GM11168 (cell line): Measurements from ENCODE around the gene TEAD1.

Source experiments
- in situ Hi-C: fragments of 300-500 bp; cut with MboI; formaldehyde crosslinking; loops from one replicate; pipeline ENCODE4 v1.12.0; 2022; ENCODE audit warnings: low sequenced_read_pairs; ENCODE audit not compliant: unreplicated experiment

TEAD1 gene

DNA sequence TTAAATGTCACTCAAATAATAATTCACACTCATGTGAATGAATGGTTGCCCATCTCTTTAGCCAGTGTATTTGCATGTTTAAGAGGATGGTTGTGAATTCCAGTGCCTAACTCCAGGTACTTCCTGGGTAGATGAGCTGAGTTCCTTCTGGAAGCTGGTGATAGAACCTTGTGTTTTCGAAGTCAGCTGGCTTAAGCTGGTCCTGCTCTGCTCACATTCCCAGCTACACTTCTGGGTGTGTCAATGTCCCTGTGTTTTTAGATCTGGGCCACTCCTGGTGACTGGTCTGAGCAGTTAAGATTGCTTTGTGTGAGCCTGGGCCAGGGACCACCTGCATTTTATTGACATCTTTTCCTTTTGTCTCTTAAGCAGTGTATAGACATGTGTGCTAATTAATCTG, 10.6 kb downstream of the TEAD1 start:
- in situ Hi-C loops = no loop called here

DNA sequence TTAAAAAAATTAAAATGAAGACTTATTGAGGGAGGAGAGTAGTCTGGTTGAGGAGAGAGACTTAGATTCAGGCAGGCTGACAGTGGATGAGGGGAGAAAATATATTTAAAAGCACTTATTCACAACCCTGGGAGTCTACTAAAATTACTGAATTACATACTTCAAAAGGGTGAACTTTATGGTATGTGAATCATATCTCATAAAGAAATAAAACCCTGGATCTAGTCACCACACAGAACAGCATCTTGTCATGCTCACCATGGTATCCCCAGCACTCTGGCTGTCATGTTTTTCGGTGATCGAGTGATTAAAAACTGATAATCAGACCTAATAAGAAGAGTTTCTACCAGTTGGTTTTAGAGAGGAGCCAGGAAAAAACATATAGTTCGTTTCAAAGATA, 11.0 kb downstream of the TEAD1 start:
- in situ Hi-C loops = no loop called here

DNA sequence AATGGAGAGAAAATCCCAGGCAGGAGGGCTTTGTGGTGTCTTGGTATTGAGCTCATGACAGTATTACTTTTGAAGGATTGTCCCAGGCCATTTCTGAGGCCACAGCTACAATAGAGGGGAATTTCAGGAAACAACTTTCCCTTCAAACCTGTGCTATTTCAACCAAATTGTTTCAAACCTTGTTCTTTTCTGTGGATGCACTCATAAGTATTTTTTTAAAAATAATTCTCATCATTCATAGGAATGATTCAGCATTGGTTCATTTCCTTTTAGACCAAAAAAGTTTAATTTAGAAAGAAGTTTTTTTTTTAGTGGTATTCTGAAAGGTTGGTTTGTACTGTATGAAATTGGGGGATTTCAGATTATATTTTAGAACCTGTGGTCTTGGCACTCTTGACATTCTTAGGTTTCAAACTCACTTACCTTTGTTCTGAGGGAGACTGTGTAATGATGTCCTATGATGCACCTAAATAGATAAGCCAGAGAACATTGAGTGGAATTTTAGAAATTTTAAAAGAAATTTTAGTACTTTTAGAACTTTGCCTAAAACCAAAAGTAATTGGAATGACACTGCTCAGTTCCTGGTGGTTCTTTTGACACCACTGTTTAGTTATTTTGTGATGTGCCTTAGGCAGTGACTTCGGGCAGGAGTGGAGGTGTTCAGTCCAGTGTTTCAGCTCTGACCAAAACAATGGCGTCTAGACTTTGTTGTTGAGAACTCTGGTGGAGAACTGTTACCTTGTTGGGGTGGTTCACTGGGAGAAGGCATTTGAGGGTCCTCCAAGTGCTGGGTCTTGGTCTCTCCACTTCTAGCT, 12.2 kb downstream of the TEAD1 start:
- in situ Hi-C loops = no loop called here

DNA sequence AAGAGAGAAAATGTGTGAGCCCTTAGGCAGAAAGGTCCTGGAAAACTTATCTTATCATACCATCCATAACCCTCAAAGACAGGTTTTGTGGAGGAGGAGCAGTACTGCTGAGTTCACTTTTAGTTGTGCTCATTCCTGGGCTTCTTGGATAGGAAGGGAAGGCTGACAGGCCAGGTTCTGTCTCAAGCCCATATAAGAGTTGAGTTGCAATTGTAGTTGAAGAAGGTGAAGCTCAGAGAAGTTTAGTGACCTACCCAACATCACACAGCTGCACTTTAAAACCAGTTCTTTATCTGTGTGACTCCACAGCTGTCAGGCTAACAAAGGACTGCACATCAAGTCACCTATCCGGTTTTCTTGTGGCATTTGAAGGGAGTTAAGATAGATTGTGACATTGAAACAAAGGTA, 13.0 kb downstream of the TEAD1 start:
- in situ Hi-C loops = no loop called here

DNA sequence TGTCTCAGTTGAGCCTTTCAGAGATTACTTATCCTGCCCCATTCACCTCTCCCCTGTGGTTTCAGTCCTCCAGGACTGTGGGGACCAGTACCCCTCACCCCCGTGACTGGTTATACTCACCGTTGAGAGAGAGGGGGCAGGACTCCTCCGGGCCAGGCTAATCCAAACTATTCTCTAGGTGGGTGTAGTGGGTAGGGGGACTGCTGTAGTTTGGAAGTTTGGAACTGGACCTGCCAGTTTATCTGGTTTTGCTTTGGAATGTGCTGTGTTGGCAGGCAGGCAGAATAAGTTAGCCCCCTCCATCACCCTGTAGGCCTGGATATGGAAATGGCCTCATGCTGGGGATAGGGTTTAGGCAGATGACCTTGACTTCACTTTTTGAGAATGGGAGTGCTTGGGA, 13.5 kb downstream of the TEAD1 start:
- in situ Hi-C loops = no loop called here

DNA sequence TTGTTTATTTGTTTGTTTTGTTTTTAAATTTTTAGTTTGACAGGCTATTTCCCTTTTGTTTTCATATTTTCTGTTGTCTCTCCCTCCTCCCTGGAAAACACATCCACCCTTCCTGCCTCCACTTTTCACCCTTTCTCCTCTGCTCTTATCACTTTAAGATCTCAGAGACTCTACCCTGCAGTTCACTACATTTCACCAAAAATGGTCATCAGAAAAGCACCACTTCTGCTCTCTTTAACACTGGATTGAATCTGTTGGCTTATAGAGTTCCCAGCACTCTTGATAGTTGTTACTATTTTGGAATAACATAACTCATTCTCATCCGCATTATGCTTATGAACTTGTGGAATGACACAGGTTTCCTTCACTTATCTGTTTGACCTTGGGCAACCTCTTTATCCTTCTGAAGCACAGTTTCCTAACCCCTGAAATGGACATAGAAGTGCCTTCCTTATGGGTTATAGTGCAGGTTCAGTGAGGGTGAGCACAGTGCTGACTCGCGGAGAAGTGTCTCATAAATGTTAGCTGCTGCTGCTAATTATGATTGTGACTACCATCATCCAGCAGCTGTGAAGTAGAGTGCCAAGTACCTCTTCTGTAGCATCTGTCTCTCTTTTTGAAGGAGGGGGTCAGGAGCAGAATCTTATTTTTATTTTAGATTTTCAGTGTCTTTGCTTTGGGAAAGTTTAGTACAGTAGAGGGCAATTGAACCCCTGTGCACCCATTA, 15.0 kb downstream of the TEAD1 start:
- in situ Hi-C loops = no loop called here

DNA sequence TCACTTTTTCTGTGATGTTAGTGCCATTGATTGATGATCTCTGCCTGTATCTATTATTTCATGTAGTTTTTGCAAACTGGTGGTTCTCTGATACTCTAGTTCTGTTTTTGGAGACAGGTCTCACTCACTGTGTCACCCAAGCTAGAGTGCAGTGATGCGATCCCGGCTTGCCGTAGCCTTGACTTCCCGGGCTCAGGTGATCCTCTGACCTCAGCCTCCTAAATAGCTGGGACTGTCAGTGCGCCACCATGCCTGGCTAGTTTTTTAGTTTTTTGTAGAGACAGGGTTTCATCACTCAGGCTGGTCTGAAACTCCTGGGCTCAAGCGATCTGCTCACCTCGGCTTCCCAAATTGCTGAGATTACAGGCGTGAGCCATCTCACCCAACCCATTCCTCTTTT, 16.4 kb downstream of the TEAD1 start:
- in situ Hi-C loops = no loop called here

DNA sequence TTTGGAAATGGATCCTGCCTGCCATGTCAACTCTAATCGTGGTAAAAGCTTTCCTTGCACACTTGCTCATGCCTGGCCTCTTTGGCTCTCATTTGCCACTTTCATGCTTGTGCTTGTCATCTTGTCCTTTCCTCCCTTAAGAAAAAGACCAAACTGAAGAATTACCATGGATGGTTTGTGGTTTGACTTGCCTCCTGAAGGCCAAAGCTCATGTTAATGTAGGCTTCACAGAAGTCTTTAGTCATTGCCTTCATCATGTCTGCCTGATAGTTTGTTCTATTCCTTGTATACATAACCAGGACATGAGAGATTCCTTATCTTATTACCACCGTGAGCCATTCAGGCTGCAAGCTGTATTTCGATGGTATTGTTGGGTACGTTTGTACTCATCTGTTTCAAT, 17.3 kb downstream of the TEAD1 start:
- in situ Hi-C loops = no loop called here

DNA sequence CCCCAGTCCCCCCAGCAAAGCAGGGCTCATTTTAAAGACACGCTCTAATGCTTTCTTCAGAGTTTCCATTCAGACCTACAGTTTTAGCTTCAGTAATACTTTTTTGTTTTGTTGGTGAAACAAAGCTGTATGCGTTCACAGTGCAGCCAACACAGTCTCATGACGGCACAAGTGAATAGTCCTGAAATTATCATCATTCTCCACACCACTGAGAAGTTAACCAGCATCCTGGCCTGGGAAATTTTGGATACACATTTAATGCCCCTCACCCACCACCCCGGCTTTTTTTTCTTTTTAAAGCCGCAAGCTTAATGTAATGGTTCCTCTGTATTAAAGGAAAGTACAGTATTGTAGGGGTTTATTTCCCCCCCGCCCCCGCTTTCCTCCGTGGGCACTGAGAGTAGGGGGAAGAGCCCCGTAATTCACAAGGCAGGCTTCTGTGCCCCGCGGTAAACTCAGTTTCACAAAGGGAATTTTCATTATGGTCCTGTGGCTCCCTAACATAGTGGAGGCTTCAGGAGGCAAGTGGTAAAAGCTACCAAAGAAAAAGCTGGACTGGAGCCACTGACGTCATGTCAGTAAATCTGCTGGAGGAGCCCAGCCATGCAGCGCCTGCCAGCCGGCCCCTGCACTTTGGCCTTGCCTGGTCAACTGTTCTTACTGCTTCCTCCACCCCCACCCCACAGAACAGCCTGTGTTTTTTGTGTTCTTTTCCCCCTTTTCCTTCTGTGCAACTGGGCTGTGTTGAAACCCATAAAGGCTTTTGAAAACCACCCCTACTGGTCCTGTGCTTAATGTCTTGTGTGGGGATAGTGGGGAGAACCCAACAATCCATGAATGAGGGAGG, 18.2 kb downstream of the TEAD1 start:
- in situ Hi-C loops = no loop called here

DNA sequence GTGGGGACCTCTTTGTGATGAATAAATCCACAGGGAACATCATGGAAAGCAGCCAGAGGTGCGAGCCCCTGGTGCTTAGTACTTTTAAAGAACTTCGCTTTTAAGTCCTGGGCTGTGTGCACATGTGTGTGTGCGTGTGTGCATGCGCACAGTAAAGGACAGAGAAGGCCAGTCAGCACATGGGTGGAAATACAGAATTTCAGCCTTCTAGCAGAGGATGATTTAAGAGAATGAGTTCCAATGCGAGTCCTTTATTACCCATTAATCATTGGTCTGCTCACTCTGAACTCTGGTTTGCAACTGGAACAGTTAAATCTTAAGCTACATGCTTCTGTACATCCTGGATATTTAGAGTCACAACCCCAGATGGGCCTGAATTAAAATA, 18.9 kb downstream of the TEAD1 start:
- in situ Hi-C loops = no loop called here

DNA sequence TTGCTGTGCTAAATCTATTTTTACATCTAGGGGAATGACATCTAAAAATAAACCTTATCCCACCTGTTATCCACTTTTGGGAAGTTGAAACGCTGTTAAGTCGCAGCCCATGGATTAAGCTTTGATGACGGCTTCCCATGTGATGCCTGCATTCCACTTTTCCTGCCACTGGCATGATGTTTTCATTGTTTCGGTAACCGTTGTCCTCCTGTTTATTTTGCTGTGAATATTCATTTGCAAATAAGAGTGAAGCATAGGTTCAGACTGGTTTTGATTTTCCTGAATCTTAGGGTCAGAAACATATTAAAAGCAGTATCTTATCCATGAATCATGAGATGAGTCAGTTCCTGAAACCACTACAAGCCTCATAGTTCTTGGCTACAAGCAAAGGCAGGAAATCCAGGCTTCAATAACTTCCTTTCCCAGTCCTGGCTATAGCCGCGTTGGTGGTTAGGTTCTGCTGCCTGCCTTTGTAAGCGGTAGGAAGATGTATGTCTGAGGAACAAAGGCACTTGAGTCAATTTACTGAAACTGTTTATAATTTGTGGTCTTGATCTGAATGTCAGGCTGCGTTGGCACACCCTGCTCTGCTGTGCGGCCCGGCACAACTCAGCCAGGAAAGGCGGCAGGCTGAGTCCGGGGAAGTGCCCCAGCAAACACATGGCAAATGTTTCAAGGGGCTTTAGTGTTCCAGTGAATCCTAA, 19.4 kb downstream of the TEAD1 start:
- in situ Hi-C loops = no loop called here

DNA sequence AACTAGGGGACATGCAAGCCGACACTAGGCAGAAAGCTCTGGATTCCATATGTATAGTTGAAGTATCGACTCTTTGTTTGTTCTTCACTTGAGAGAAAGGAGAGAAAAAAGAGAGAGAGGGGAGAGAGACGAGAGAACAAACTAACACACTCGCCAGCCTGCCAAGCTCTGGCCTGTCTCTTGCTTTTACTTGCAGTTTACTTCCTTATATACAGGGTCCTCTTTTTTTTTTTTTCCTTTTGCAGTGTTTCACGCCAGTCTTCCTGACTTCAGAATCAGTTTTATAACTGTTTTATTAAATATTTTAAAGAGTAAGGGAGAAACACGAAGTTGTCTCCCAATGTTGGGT, 19.9 kb downstream of the TEAD1 start:
- in situ Hi-C loops = no loop called here

DNA sequence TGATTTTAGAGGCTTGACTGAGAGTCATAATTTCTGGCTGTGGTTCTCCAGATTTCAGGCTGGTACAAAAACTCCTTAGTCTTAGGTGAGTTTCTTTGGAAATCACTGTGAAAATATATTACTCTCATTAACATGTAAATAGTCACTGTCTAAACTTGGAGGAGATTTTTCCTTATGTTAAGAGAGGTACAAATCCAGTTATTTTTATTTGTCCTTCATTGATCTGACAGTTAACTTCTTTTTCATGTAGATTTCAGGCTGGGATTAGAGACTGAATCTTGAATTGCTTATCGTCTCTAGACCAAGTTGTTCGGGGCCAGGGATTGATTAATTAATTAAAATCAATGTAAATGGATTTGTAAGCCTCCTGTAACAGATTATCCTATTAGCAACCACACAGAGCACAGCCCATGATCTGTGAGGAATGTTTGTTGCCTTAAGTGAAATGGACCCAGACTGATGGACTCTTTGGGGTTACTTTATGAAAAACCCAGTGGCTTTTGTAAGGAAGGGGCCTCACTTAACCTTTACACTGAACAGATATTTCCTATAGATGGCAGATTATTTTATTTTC, 21.1 kb downstream of the TEAD1 start:
- in situ Hi-C loops = no loop called here

DNA sequence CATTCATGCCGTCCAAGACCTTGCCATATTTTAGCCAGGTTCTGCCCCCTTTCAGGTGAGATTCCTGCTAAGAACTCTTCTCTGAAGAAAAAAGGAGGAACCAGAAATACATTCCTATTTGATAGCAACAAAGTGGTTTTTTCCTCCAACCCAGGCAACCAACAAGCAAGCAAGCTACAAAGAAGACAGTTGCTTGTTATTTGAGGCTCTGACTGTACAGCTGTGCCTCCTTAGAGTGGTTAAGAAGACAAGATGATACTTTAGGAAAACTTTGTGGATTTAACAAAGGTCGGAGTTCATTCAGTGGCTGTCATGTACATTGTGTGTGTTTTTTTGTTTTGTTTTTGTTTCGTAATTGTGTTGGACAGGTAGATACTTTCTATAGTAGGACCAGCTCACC, 21.7 kb downstream of the TEAD1 start:
- in situ Hi-C loops = no loop called here

DNA sequence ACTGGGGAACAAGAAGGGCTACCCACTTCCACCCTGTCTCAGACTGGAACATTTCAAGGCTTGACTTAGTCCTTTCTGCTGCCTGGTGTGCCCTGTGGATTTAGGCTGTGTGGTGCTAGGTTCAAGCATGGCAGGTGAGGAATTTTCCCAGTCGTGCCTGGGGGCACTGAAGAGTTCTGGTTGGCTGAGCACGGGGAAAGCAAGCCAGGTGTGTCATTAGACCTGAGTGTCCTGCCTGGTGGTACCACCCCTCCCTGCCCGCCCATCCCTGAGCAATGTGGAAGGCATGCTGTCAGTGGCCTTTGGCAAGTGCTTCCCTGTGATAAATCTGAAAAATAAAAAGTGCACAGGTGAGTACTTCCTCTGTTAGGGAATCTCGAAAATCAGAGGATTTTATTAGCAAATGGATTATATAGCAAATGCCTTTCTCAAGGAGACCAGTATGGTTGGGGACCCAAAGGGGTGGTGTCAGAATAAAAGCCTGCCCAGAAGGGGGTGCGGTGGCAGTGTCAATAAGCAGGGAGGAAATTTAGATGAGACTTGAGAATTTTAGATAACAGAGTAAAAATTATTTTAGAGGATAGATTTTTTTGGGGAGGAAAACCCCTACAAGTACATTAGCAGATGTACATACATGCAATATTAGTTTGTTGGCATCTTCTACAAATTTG, 22.8 kb downstream of the TEAD1 start:
- in situ Hi-C loops = no loop called here

DNA sequence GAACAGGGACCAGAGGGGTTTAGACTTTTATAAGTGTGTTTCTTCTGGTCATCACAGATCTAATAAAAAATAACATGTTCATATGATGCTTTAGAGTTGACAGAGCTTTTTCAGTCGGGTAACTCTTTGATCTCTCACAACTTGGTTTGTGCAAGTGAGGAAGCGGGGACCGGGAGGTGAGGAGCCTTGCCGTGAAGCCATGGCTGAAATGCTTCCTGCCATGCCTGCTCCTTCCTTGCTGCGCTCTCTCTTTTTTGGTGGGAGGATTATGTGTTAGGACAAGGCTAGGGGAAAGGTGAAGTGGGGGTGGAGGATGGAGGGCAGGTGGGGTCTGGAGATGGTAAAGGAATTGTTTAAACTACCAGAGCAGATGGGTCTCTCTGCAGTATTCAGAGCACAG, 23.8 kb downstream of the TEAD1 start:
- in situ Hi-C loops = no loop called here

DNA sequence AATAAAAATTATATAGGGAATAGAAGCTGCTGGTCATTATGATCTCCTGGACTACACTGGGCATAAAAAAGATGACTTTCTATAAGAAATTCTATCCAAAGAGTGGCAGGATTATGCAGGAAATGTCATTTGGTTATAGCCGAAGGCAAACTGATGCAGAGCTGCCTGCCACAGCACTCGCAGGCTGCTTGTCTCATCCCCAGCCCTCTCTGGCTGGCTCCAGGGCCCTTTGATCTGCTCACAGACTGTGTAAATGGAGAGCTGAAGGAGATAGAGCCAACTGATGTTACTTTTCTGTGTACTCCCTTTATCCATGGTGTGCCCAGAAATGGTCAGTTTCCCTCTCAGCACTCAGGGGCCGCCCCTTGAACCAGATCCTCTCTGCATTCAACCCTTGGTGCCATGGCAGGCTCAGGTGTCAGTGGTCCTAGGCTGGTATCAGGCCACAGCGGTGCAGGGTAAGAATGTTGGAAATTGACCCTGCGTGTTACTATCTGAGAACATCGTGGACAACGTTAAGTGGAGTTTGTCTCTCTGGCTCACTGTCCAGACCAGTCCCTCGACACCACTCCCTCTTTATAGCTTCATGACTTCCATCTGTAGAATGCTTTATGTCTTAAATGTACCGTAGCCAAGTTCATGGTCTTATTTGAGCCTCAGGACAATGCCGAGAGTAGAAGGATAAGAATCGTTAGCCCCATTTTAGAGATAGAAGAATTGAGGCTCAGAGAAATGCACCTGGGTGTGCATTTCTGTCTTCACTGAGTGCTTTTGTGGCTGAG, 27.8 kb downstream of the TEAD1 start:
- in situ Hi-C loops = no loop called here

DNA sequence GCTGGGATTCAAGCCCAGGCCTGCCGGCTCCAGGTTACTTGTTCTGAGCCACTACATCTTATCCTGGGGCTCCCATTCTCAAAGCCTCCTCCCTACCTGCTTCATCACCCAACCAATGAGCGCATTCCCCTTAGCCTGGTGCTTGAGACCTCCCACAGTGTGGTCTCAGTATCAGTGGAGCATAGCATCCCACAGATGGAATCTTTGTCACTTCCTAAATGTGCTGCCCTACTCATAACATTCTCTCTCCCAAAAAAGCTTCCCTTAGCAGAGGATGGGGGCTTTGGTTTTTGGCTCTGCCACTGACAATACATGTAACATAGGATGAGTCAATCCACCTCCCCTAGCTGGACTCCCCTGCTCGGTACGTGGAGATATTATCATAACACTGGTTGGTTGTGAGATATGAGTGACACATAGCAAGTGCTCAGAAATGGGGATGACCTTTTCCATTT, 28.8 kb downstream of the TEAD1 start:
- in situ Hi-C loops = no loop called here

DNA sequence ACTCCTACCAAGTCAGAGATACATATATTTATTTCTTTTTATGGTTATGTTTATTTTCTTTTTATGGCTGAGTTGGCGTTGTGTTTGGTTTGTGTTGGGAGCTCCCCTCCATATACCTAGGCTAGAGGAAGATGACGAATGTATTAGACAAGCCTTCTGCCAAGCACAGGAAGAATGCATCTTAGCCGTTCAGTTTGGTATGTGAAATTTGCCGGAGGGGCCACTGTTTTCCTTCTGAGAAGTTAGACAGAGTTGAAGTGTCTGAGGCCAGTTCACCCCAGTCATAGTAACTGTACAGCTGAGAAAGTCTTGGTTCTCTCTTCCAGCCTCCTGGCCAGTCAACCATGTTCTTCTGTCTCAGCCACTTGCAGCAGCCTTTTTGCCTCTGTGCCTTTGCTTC, 29.8 kb downstream of the TEAD1 start:
- in situ Hi-C loops = no loop called here
